ENCODE measurements around the gene RUNX1.

The RUNX1 gene

GRCh38 chr21:34800797-34801518 is 248.1 kb downstream of the RUNX1 start:
- DNase-seq = no peak

GRCh38 chr21:34799092-34799491 is 250.0 kb downstream of the RUNX1 start:
- DNase-seq = no peak

- no peak for DNase-seq
Measured at GRCh38 chr21:34797921-34798535, 251.1 kb downstream of the RUNX1 start.

GRCh38 chr21:34797201-34797525 is 251.9 kb downstream of the RUNX1 start:
- DNase-seq = no peak

- no peak for DNase-seq
Measured at GRCh38 chr21:34796518-34797200, 252.4 kb downstream of the RUNX1 start.

- no peak for DNase-seq
Measured at GRCh38 chr21:34795548-34796180, 253.4 kb downstream of the RUNX1 start.

GRCh38 chr21:34795175-34795547 is 253.9 kb downstream of the RUNX1 start:
- no peak for DNase-seq

- DNase-seq = no peak
Measured at GRCh38 chr21:34794686-34795085, 254.4 kb downstream of the RUNX1 start.

GRCh38 chr21:34793471-34793870 is 255.6 kb downstream of the RUNX1 start:
- no peak for DNase-seq

- DNase-seq = no peak
Measured at GRCh38 chr21:34792504-34793089, 256.5 kb downstream of the RUNX1 start.

GRCh38 chr21:34791776-34792503 is 257.2 kb downstream of the RUNX1 start:
- DNase-seq = no peak

- no peak for DNase-seq
Measured at GRCh38 chr21:34790834-34791233, 258.3 kb downstream of the RUNX1 start.

- no peak for DNase-seq
Measured at GRCh38 chr21:34790341-34790740, 258.8 kb downstream of the RUNX1 start.

- DNase-seq = no peak
Measured at GRCh38 chr21:34788879-34789278, 260.2 kb downstream of the RUNX1 start.

GRCh38 chr21:34783815-34784214 is 265.3 kb downstream of the RUNX1 start:
- DNase-seq = no peak

- DNase-seq = no peak
Measured at GRCh38 chr21:34782506-34783360, 266.4 kb downstream of the RUNX1 start.

- DNase-seq = no peak
Measured at GRCh38 chr21:34781526-34781925, 267.6 kb downstream of the RUNX1 start.

- no peak for DNase-seq
Measured at GRCh38 chr21:34779860-34780259, 269.2 kb downstream of the RUNX1 start.

- DNase-seq = no peak
Measured at GRCh38 chr21:34775793-34776192, 273.3 kb downstream of the RUNX1 start.

- DNase-seq = no peak
Measured at GRCh38 chr21:34774750-34775149, 274.4 kb downstream of the RUNX1 start.

- no peak for DNase-seq
Measured at GRCh38 chr21:34771512-34772028, 277.5 kb downstream of the RUNX1 start.

GRCh38 chr21:34770576-34770975 is 278.5 kb downstream of the RUNX1 start:
- DNase-seq = no peak

Measured in activated CD4-positive, alpha-beta T cell treated with anti-CD3 and anti-CD28 coated beads for 1 hour (primary cell).